ENCODE data around the gene TPSD1. TPM values are rescaled to one million over a fixed set of nuclear protein-coding genes. Genes with fewer than 3 reads are reported as not detected.
"Not testable (repeated sequence)": the region's sequence is repeated elsewhere in the genome, so short reads cannot be mapped to it uniquely, and the experiment has no call there.

Gene TPSD1
- total and polyA plus RNA-seq, 2 donors (not counting 3 experiments of a cell fraction or from before 2014, with no cell fraction given), result not detected

- ChIA-PET POLR2A (interaction anchor here (0.6 kb wide), 1 partner anchor 26 kb away, joined by 4 read pairs; no protein-coding TSS in a partner anchor), CTCF (interaction anchor here (1.2 kb wide), 1 partner anchor 10 kb away, joined by 5 read pairs; no protein-coding TSS in a partner anchor)
- dilution Hi-C loops (cut with MboI; ENCODE audit: extremely low pct_ligation_motif_present, low sequenced_read_pairs), result no loop called here
- H3K9me3 ChIP-seq (replicated peaks; ENCODE audit: control insufficient read depth, insufficient read depth, low read length), result no peaks in the 10 kb centered on the region
- H3K4me2 ChIP-seq (ENCODE audit: insufficient read depth, low read length), result no peak overlapping the region
- no peak overlapping the region for H2AFZ ChIP-seq (ENCODE audit: low read depth, low read length)
- H3K9ac ChIP-seq (replicated peaks; ENCODE audit: extremely low read depth, insufficient read depth, low read length), result no peak overlapping the region
- H3K79me2 ChIP-seq (ENCODE audit: control insufficient read depth, insufficient read depth, low read length), result no peaks in the 10 kb centered on the region
- no peak overlapping the region for H3K4me3 ChIP-seq (replicated peaks in 1 of 3; ENCODE audit: insufficient read depth in 1 of 3, low read depth in 1 of 3, low read length in 3 of 3)
- H3K36me3 ChIP-seq (ENCODE audit: control insufficient read depth in 2 of 2, extremely low read depth in 1 of 2, insufficient read depth in 2 of 2, low read length in 2 of 2), result no peaks in the 10 kb centered on the region
- H3K9me1 ChIP-seq (replicated peaks; ENCODE audit: control insufficient read depth, extremely low read depth, insufficient read depth, low read length), result no peaks in the 10 kb centered on the region
- no peak overlapping the region for H3K27ac ChIP-seq (ENCODE audit: insufficient read depth, low read depth, low read length)
- FAIRE-seq (no peak), DNase-seq (ENCODE audit: low read depth, low spot score) (no peak)
- BruUV-seq (replicated peaks), result no TSS peak
- intact Hi-C loops (cut with micrococcal nuclease), result no loop called here
- H3K27me3 ChIP-seq (ENCODE audit: control insufficient read depth in 2 of 2, insufficient read depth in 2 of 2, low read length in 2 of 2), result peaks cover 2 to 4% of the 10 kb centered on the region in 2 experiments
- peaks cover 2% of the 10 kb centered on the region for H3K4me1 ChIP-seq (ENCODE audit: control insufficient read depth, extremely low read depth, insufficient read depth, low read length)
- no peak for TF ChIP-seq JUN (IDR thresholded peaks at IDR 0.05; ENCODE audit: borderline replicate concordance, insufficient read depth, insufficient read length, low read depth)
- H4K20me1 ChIP-seq (replicated peaks; ENCODE audit: control insufficient read depth, extremely low read depth, insufficient read depth, low read length), result no peaks in the 10 kb centered on the region
These were observed 39.6 kb downstream of the TPSD1 start for GRCh38 chr16:1295465-1295864.

DNA sequence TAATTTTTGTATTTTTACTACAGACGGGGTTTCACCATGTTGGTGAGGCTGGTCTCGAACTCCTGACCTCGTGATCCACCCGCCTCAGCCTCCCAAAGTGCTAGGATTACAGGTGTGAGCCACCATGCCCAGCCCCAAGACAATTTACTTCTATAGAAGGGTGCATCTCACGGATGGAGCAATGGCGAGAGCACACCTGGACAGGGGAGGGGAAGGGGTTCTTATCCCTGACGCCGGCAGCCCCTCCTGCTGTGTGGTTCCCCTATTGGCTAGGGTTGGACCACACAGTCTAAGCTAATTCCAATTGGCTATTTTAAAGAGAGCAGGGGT is 40.8 kb downstream of the TPSD1 start:
- CTCF ChIA-PET; H4K20me1 ChIP-seq (replicated peaks; ENCODE audit: control insufficient read depth, extremely low read depth, insufficient read depth, low read length); H2AFZ ChIP-seq (ENCODE audit: low read depth, low read length); H3K79me2 ChIP-seq (ENCODE audit: control insufficient read depth, insufficient read depth, low read length); H3K9me3 ChIP-seq (replicated peaks; ENCODE audit: control insufficient read depth, insufficient read depth, low read length); H3K4me3 ChIP-seq (replicated peaks in 1 of 3; ENCODE audit: insufficient read depth in 1 of 3, low read depth in 1 of 3, low read length in 3 of 3); H3K27ac ChIP-seq (ENCODE audit: insufficient read depth, low read depth, low read length); intact Hi-C loops (cut with micrococcal nuclease); DNase-seq (ENCODE audit: low read depth, low spot score); POLR2A ChIA-PET; H3K27me3 ChIP-seq (ENCODE audit: control insufficient read depth in 2 of 2, insufficient read depth in 2 of 2, low read length in 2 of 2); FAIRE-seq; dilution Hi-C loops (cut with MboI; ENCODE audit: extremely low pct_ligation_motif_present, low sequenced_read_pairs); H3K9me1 ChIP-seq (replicated peaks; ENCODE audit: control insufficient read depth, extremely low read depth, insufficient read depth, low read length); H3K9ac ChIP-seq (replicated peaks; ENCODE audit: extremely low read depth, insufficient read depth, low read length); H3K36me3 ChIP-seq (ENCODE audit: control insufficient read depth in 2 of 2, extremely low read depth in 1 of 2, insufficient read depth in 2 of 2, low read length in 2 of 2); H3K4me1 ChIP-seq (ENCODE audit: control insufficient read depth, extremely low read depth, insufficient read depth, low read length); H3K4me2 ChIP-seq (ENCODE audit: insufficient read depth, low read length); BruUV-seq (replicated peaks): not testable (repeated sequence)

Data from endothelial cell of umbilical vein (primary cell).